SW480 (cell line): ENCODE results near the gene DEFB128.
"Not testable (repeated sequence)": the region's sequence is repeated elsewhere in the genome, so short reads cannot be mapped to it uniquely, and the experiment has no call there.

ENCODE experiments used
- DNase-seq: peaks from one replicate; pipeline ENCODE4 v3.0.0-alpha.2; 2016; ENCODE audit warnings: low spot score

The DEFB128 gene

DNA sequence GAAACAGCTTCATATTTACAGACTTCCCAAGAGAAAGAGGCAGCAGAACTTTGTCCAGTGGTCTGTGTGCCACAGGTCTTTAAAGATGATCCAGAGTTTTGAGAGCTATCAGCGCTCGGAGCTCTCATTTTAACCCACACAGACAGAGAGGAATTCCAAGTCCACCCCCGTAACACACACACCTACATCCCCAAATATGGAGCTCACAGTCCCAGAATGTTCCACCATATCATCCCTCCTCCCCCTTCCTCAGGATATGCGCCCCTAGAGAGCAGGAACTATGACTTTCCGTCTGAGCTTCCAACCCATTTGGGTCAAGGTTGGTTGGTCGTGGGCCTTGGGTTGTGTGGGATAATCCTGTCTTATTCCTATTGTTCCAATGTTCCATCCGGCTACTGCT lies at the start of gene DEFB128:
Gene DEFB128 (minus strand): TSS at position 101 of the 400 bp plus-strand sequence. CDS start 88 bp downstream, at position 13.
- DNase-seq, result no peak

DNA sequence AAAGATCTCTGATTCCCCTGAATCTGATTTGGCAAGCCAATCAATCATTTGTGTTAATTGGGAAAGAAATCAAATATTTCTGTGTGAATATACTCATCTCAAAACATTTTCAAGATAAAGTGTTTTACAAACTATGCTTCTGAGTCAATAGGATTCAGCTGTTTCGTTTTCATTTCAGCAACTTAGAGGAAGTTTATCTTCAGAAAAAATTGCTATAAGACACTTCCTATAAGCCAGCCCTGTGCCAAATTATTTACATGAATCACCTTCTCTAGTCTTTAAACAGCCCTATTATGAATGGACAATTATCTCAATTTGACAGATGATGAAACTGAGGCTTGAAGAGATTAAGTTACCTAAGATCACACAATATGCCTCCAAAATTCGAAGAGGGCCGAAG lies 48.4 kb upstream of the DEFB128 start:
- DNase-seq, result no peak

DNA sequence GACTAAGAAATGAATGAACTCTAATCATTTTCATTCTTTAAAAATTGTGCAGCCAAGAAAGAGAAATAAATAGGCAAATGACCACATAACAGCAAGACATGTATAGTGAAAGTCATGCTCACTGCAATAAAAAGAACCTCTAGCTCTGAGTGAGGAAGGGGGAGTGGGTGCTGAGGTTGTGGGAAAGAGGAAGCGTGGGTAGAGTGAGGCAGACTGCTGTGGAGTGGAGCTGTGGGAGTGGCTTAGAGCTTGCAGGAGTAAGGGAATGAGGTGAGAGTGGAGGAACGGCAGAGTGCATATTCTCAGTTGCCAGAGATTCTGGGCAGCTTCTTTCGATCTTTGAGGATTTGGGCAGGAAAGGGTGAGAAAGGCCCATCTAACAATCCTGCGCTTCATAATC lies 48.0 kb upstream of the DEFB128 start:
- no peak for DNase-seq

DNA sequence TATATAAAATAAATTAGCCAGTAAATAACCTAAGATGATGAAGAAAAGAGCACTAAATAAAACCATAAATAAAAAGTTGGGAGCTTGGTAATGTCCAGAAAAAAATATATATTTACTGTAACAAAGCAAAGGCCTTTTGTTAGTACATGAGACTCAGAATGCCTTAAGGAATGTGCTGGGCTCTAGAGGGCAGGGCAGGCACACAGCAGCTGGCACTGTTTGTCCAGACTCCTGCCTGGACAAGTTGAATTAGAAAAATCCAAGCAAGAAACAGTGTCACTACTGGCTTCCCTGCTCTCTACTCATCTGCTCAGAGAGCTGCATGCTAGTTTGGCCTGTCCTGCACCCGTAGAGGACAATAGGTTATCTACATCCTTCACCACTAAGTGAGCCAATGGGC lies 46.4 kb upstream of the DEFB128 start:
- DNase-seq, result peak; percentile 42

DNA sequence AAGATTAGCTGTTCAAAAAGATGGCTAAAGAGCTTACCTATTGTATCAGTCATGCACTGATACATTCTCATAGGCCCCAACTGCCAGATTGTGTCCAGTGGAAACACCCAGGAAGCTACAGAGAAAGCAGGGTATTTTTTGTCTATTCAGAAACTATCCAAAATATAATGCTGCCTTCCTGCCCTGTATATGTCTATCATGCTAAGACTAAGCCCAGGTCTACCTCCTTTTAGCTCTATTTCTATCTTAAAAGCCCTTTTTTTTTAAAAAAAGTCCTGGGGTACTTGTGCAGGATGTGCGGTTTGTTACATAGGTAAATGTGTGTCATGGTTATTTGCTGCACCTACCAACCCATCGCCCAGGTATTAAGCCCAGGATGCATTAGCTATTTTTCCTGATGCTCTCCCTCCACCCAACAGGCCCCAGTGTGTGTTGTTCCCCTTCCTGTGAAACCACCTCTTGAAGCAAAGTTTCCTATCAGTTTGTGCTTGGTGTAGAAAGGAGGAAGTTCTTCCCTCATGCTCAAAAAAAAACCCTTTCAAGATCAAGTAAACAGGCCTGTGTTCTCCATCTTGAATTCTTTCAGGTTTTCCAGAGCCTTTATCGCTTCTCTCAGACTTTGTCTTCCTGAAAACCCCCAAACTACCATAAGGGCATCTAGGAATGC lies 38.1 kb upstream of the DEFB128 start:
- DNase-seq, result no peak

DNA sequence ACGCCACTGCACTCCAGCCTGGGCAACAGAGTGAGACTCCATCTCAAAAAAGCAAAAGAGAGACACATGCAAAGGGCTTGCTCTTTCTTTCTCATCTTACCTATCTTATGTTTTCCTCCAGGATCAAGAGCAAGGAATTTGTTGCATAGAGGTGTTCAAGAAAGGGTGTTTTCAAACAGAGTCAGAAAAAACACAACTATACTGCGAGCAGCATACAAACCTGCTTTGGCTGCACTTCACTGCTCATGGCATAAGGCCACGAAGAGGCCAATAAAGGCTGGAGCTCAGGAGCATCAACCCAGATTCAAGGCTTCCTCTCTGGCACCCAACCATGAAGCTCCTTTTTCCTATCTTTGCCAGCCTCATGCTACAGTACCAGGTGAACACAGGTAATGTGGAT lies 37.4 kb upstream of the DEFB128 start, which contains the start of gene DEFB129:
Gene DEFB129 (plus strand): TSS at position 301 of the 400 bp plus-strand sequence. CDS start 31 bp downstream, at position 332.
- no peak for DNase-seq

DNA sequence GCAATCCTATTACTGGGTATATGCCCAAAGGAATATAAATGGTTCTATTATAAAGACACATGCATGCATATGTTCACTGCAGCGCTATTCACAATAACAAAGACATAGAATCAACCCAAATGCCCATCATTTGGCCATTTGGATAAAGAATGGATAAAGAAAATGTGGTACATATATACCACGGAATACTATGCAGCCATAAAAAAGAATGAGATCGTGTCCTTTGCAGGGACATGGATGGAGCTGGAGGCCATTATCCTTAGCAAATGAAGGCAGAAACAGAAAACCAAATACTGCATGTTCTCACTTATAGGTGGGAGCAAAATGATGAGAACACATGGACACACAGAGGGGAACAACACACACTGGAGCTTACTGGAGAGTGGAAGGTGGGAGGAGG lies 36.4 kb upstream of the DEFB128 start:
- not testable (repeated sequence) for DNase-seq

DNA sequence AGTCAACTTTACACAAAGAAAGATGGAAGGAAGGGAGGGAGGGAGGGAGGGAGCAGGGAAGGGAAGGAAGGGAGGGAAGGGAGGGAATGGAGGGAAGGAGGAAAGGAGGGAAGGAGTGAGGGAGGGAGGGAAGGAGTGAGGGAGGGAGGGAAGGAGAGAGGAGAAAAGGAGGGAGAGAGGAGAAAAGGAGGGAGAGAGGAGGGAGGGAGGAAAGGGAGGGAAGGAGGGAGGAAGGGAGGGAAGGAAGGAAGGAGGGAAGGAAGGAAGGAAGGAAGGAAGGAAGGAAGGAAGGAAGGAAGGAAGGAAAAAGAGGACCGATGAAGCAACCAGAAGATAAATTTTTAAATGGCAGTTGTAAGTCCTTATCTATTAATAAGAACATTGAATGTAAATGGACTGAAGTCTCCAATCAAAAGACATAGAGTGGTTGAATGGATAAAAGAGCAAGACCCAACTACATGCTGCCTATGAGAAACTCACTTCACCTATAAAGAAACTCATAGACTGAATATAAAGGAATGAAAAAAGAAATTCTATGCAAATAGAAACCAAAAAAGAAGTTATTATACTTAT lies 31.8 kb upstream of the DEFB128 start:
- no peak for DNase-seq

DNA sequence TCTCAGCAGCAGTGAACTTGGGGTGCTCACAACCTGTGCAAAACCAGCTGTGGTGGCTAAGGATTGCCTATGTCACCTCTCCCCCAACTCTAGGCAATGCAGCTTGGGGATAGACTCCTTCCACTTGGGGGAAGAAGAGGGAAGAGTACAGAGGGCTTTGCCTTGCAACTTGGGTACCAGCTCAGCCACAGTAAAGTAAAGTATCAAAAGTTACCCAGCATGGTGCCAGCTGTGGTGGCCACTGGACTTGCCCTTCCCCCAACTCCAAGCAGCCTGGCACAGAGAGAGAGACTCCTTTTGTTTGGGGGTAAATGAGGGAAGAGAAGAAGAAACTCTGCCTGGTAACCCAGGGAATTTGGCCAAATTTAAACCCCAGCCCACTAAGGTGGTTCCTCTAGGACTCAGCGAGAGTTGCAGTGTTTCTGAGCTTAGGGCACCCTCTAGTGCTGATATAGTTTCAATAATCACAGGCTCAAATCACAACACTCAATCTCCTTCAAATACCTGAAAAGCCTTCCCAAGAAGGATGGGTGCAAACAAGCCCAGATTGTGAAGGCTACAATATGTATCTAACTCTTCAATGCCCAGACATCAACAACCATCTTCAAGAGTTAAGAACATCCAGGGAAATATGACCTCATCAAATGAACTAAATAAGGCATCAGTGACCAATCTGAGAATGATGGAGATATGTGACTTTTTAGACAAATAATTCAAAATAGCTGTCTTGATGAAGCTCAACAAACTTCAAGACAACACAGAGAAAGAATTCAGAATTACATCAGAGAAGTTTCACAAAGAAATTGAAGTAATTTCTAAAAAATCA lies 30.0 kb upstream of the DEFB128 start:
- peak; percentile 66 for DNase-seq

DNA sequence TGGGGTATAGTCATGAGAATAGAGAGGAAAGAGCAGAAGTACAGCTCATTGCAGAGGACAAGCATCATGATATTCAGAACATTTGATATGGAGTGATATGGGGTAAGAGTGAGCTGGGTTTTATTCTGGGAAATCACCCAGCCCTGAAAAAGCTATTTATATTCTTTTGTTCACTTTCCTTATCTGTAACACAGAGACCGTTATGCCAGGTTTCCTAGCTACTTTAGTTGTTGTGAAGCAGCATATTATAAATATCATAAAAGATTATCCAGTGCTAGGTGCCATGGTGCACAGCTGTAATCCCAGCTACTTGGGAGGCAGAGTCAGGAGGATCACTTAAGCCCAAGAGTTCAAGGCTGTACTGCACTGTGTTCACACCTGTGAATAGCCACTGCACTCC lies 27.8 kb upstream of the DEFB128 start:
- no peak for DNase-seq

DNA sequence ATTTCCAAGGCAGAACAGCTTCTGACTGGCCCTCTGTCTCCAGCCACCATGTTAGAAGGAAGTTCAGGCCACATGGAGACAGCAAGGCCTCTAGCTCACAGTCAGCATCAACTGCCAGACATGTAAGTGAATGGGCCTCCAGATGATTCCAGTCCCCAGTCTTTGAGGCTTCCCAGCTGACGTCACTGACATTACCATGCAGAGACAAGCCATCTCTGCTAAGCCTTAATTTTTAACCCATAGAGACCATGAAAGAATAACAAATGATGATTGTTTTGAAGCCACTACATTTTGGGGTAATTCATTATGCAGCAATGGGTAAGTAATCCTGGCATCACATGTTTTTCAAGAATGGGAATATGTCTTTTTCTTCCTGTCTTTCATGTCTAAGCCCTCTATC lies 26.3 kb upstream of the DEFB128 start:
- no peak for DNase-seq

DNA sequence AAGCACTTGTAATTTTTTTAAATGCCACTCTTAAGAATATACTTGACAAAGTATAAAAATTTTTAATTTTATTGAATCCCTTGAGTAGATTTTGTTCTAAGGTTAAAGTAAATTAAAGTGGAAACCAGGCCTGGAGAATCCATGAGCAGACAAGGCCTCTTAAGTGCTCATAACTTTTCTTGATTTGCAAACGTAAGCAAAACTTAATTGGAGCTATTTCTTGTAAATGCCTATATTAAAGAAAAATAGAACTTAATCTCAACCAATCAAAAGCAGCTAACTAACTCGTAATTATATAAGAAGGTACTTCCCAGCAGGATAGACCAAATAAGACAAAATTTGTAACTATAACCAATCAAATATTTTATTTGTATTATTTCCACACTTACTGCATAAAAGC lies 24.9 kb upstream of the DEFB128 start:
- DNase-seq, result no peak

DNA sequence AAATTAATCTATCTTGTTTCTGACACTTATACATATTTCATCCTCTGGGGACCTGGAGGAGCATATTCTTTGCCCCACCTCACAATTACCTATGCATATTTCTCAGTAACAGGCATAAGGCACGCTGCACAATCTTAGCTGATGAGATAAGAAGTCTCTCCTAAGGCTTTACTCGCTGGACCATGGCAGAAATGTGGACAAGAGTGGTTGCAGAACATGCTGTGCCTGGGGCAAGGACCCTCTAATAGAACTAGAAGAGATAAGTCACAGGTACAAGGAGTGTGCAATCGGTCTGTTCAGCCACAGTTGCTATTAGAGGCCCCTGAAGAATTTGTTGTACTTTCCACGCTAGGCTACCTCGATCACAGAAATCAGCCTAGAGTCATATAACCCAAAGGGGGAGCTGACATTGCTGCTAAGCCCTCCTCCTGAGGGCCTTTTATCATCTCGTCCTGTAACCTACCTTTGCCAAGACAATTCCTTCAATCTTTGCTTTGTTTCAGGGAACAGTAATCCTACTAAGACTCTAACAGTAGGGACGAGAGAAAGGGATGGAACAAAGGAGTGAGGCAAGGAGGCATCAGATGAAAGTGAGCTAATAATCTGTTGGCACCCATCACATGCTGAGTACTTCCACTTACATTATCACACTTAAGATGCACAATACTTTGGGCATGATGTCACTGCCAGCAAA lies 21.4 kb upstream of the DEFB128 start:
- DNase-seq, result no peak

DNA sequence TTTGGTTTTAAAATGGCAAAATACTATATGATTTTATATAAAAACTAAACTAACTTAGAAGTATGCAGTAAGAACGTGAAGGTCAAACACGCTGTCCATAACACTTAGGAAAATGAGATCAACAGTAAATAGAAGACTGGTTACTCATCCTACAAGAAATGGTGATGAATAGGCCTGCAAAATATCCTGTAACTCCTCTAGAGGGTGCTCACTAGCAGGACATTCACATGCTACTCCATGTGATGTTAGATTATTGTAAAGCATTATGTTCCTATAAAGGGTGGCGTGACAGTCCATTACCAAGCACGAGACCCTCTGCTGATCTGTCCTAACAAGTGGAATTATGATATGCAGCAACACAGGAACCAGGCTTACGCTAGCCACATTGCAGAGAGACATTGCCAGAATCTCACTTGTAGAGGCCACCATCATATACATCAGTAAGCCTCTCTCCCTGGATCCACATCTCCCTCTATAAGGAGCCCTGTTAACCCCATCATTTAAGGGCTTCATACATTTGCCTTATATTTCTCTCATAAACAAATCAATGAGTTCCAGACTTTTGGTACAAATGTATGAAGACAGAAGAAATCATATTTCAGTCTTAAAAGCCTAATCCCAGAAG lies 19.5 kb upstream of the DEFB128 start:
- peak; percentile 79 for DNase-seq

DNA sequence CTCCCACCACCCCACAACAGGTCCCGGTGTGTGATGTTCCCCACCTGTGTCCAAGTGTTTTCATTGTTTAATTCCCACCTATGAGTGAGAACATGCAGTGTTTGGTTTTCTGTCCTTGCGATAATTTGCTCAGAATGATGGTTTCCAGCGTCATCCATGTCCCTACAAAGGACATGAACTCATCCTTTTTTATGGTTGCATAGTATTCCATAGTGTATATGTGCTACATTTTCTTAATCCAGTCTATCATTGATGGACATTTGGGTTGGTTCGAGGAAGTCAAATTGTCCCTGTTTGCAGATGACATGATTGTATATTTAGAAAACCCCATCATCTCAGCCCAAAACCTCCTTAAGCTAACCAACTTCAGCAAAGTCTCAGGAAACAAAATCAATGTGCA lies 14.1 kb upstream of the DEFB128 start:
- DNase-seq, result not testable (repeated sequence)

DNA sequence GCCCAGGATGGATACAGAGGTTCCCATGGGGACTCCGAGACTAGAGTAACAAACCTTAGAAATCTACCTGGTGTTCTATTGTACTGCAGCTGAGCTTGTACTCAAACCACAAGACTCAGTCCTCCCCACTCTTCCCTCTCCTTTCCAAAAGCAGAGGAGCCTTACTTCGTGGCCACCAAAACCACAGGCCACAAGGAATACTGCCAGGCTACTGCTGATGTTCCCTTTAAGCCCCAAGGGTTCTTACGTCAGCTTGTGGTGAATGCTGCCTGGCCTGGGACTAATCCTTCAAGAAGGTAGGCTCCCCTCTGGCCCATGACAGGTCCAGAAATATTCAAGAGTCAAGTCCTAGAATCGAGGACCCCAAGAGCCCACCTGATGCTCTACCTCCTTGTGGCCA lies 10.5 kb upstream of the DEFB128 start:
- no peak for DNase-seq

DNA sequence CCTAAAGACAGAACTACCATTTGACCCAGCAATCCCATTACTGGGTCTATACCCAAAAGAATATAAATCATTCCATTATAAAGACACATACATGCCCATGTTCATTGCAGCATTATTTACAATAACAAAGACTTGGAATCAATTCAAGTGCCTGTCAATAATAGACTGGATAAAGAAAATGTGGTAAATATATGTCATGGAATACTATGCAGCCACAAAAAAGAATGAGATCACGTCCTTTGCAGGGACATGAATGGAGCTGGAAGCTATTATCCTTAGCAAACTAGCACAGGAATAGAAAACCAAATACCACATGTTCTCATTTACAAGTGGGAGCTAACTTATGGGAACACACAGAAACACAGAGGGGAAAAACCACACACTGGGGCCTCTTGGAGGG lies 8.7 kb upstream of the DEFB128 start:
- DNase-seq, result no peak

DNA sequence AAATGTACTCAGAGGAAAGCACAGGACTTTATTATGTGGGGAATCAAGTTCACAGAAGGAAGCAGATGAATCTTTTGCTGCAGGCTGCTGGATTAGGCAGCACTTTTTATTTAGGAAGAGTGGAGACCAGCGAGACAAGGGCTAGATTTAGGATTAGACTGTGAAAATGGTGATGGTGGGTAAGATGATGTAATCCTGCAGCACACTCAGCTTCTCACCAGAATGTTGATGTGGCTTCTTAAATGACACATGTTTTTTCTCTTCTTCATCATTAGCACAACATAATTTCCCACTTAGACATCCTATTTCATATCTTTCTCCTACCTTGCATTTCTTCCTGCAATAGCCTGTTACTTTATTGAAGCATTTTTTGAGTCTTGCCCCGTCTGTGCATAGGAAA lies 1.8 kb downstream of the DEFB128 start:
- no peak for DNase-seq

DNA sequence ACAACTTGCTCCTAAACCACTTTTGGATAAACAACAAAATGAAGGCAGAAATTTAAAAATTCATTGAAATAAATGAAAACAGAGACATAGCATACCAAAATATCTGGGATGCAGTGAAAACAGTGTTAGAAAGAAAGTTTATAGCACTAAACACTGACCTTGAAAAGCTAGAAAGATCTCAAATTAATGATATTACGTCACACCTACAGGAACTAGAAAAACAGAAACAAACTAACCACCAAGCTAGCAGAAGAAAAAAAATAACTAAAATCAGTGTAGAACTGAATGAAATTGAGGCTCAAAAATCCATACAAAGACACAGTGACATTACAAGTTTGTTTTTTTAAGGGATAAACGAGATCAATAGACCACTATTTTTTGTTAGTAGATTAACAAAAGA lies 5.2 kb downstream of the DEFB128 start:
- no peak for DNase-seq

DNA sequence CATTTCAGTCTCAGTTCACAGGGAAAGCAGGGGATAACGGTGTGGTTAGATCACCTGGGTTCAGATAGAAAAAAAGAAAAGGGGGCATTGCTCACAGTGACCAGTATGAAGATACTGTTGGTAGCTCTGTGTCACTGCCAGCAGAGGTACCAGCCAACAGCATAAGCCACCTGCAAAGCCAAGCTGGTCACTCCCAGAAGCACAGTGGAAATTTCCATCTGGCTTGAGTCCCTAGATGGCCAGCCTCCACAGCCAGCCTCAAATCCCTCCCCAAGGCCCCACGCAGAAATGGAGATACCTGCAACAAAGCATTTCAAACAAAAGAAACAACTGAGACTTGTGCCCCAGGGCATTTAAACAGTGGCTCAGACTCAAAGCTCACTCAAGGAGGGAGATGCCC lies 20.6 kb downstream of the DEFB128 start:
- peak; percentile 9 for DNase-seq

DNA sequence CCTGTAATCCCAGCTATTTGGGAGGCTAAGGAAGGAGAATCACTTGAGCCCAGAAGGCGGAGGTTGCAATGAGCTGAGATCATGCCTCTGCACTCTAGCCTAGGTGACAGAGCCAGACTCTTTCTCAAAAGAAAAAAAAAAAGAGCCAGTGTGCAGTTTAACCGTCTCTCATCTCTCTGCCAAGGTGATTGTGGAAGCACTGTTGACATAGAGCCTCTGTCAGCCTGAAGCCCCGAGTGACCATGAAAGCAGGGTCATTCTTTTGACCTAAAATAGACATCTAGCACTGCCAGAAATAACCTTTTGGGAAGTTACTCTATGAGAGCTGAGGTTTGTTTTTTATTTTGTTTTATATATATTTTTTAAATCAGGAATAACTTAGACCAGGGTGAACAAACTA lies 24.9 kb downstream of the DEFB128 start:
- no peak for DNase-seq

DNA sequence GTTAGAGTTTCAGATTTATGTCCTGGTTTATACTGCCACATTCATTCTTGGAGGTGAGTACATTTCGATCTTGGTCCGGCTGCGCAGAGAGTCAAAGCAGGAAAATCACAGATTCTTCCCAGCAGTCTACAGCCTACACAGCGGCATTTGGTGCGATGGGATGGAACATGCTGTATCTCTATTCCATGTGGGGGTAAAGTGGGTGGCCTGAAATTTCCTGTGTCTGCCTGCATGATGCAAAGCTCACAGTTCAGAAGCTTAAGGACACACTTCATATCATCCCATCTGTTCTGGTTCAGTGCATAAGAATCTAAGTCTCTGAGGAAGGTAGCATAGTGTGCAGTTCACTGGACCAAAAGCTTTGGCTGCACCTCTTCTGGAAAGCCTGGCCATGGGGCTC lies 32.4 kb downstream of the DEFB128 start, which contains the start of gene DEFB127:
Gene DEFB127 (plus strand): TSS at position 301 of the 400 bp plus-strand sequence. CDS start 91 bp downstream, at position 392.
- no peak for DNase-seq
